ENCODE data around the gene CROCC2.

The CROCC2 gene

GRCh38 chr2:240988571-240989271 lies 82.6 kb downstream of the CROCC2 start:
- Histone ChIP-seq H3K9me3 (ENCODE audit: low read length) (no peaks in the 10 kb centered on the region), H3K36me3 (ENCODE audit: insufficient read depth, low read length) (no peaks in the 10 kb centered on the region), H3F3A (ENCODE audit: insufficient read depth, low read length) (no peaks in the 10 kb centered on the region), H3K4me1 (ENCODE audit: insufficient read depth, low read length, severe bottlenecking) (peaks cover 5% of the 10 kb centered on the region), H3K27me3 (ENCODE audit: insufficient read depth, low read length) (peaks cover 5% of the 10 kb centered on the region; the same call in 1 of the 2 replicates), H3K4me3 (ENCODE audit: low read depth, low read length, poor library complexity, severe bottlenecking) (no peak overlapping the region), H3K9me2 (ENCODE audit: low read depth, low read length) (no peaks in the 10 kb centered on the region), H3K79me2 (ENCODE audit: insufficient read depth, low read length) (no peaks in the 10 kb centered on the region), H3K9ac (ENCODE audit: low read length) (no peak overlapping the region), H3K4me2 (ENCODE audit: low read length) (no peak overlapping the region), H2AFZ (ENCODE audit: low read length) (no peak overlapping the region), H3K27ac (ENCODE audit: low read depth, low read length, poor library complexity, severe bottlenecking) (no peak overlapping the region), H4K20me1 (ENCODE audit: insufficient read depth, low read length) (no peaks in the 10 kb centered on the region)
- TF ChIP-seq CTCF (IDR thresholded peaks at IDR 0.05; ENCODE audit: low read length) (no peak), EZH2 (IDR thresholded peaks at IDR 0.05; ENCODE audit: borderline replicate concordance, low read length) (no peak)

- H3K27ac ChIP-seq (ENCODE audit: low read depth, low read length, poor library complexity, severe bottlenecking): no peak overlapping the region
- no peaks in the 10 kb centered on the region for H3K36me3 ChIP-seq (ENCODE audit: insufficient read depth, low read length)
- H3K4me3 ChIP-seq (ENCODE audit: low read depth, low read length, poor library complexity, severe bottlenecking): no peak overlapping the region
- H3K4me1 ChIP-seq (ENCODE audit: insufficient read depth, low read length, severe bottlenecking): peaks cover 5% of the 10 kb centered on the region
- H3K9me3 ChIP-seq (ENCODE audit: low read length): no peaks in the 10 kb centered on the region
- TF ChIP-seq CTCF (IDR thresholded peaks at IDR 0.05; ENCODE audit: low read length) (peak; percentile 65), EZH2 (IDR thresholded peaks at IDR 0.05; ENCODE audit: borderline replicate concordance, low read length) (no peak)
- H3K27me3 ChIP-seq (ENCODE audit: insufficient read depth, low read length): peaks cover 5% of the 10 kb centered on the region; the same call in 1 of the 2 replicates
- H3K9me2 ChIP-seq (ENCODE audit: low read depth, low read length): no peaks in the 10 kb centered on the region
- H3K4me2 ChIP-seq (ENCODE audit: low read length): no peak overlapping the region
- no peaks in the 10 kb centered on the region for H4K20me1 ChIP-seq (ENCODE audit: insufficient read depth, low read length)
- no peak overlapping the region for H3K9ac ChIP-seq (ENCODE audit: low read length)
- no peaks in the 10 kb centered on the region for H3K79me2 ChIP-seq (ENCODE audit: insufficient read depth, low read length)
- no peak overlapping the region for H2AFZ ChIP-seq (ENCODE audit: low read length)
- H3F3A ChIP-seq (ENCODE audit: insufficient read depth, low read length): no peaks in the 10 kb centered on the region
Observed at GRCh38 chr2:240989451-240990265, 83.5 kb downstream of the CROCC2 start.

GRCh38 chr2:240990266-240990529 lies 84.1 kb downstream of the CROCC2 start:
- Histone ChIP-seq H3K27me3 (ENCODE audit: insufficient read depth, low read length) (peaks cover 5% of the 10 kb centered on the region; the same call in 1 of the 2 replicates), H3K79me2 (ENCODE audit: insufficient read depth, low read length) (no peaks in the 10 kb centered on the region), H4K20me1 (ENCODE audit: insufficient read depth, low read length) (no peaks in the 10 kb centered on the region), H3K4me1 (ENCODE audit: insufficient read depth, low read length, severe bottlenecking) (peaks cover 5% of the 10 kb centered on the region), H3K4me2 (ENCODE audit: low read length) (no peak overlapping the region), H3K4me3 (ENCODE audit: low read depth, low read length, poor library complexity, severe bottlenecking) (no peak overlapping the region), H3K9ac (ENCODE audit: low read length) (no peak overlapping the region), H3K9me3 (ENCODE audit: low read length) (no peaks in the 10 kb centered on the region), H3K36me3 (ENCODE audit: insufficient read depth, low read length) (no peaks in the 10 kb centered on the region), H3F3A (ENCODE audit: insufficient read depth, low read length) (no peaks in the 10 kb centered on the region), H3K27ac (ENCODE audit: low read depth, low read length, poor library complexity, severe bottlenecking) (no peak overlapping the region), H3K9me2 (ENCODE audit: low read depth, low read length) (no peaks in the 10 kb centered on the region), H2AFZ (ENCODE audit: low read length) (no peak overlapping the region)
- TF ChIP-seq CTCF (IDR thresholded peaks at IDR 0.05; ENCODE audit: low read length): no peak
- TF ChIP-seq EZH2 (IDR thresholded peaks at IDR 0.05; ENCODE audit: borderline replicate concordance, low read length): no peak
